Measurements from ENCODE around the gene ZSCAN5B. TPM values are rescaled to one million over a fixed set of nuclear protein-coding genes. Genes with fewer than 3 reads are reported as not detected.
A peak's percentile ranks its signal among the peaks of the same experiment; 100 is the strongest.

ZSCAN5B gene
- total RNA-seq, 1 donor from 2014 or later, result not detected

GRCh38 chr19:56147307-56147706 is 50.3 kb downstream of the ZSCAN5B start:
- no peak for DNase-seq (ENCODE audit: extremely low read depth, low read depth, low spot score)

- no peak for DNase-seq (ENCODE audit: extremely low read depth, low read depth, low spot score)
Measured at GRCh38 chr19:56146904-56147303, 50.7 kb downstream of the ZSCAN5B start.

- no peak for DNase-seq (ENCODE audit: extremely low read depth, low read depth, low spot score)
Measured at GRCh38 chr19:56145698-56146097, 51.9 kb downstream of the ZSCAN5B start.

GRCh38 chr19:56144831-56145230 is 52.8 kb downstream of the ZSCAN5B start:
- no peak for DNase-seq (ENCODE audit: extremely low read depth, low read depth, low spot score)

- DNase-seq (ENCODE audit: extremely low read depth, low read depth, low spot score), result no peak
Measured at GRCh38 chr19:56144376-56144775, 53.2 kb downstream of the ZSCAN5B start.

- no peak for DNase-seq (ENCODE audit: extremely low read depth, low read depth, low spot score)
Measured at GRCh38 chr19:56142897-56143434, 54.6 kb downstream of the ZSCAN5B start.

- DNase-seq (ENCODE audit: extremely low read depth, low read depth, low spot score), result no peak
Measured at GRCh38 chr19:56142087-56142787, 55.3 kb downstream of the ZSCAN5B start.

- DNase-seq (ENCODE audit: extremely low read depth, low read depth, low spot score), result no peak
Measured at GRCh38 chr19:56141417-56141993, 56.1 kb downstream of the ZSCAN5B start.

- DNase-seq (ENCODE audit: extremely low read depth, low read depth, low spot score), result peak; percentile 96
Measured at GRCh38 chr19:56140583-56141416, 56.8 kb downstream of the ZSCAN5B start, which contains the start of gene ZNF444. ZNF444 (plus strand) TSS chr19:56141287; CDS start chr19:56146912, 5,625 bp downstream.

GRCh38 chr19:56139847-56140582 is 57.6 kb downstream of the ZSCAN5B start:
- no peak for DNase-seq (ENCODE audit: extremely low read depth, low read depth, low spot score)

Other genes starting within 250 kb of the ZSCAN5B start
- not detected in 2 replicates for gene NLRP8, start 250.0 kb downstream of the ZSCAN5B start, total RNA-seq
- gene NLRP5, start 211.0 kb downstream of the ZSCAN5B start, total RNA-seq, result not detected in 2 replicates
- gene ZNF787, start 76.5 kb downstream of the ZSCAN5B start, total RNA-seq, result 16.4 and 20.5 TPM in 2 replicates
- gene ZNF444, start 56.5 kb downstream of the ZSCAN5B start, total RNA-seq, result 36.6 and 51.9 TPM in 2 replicates
- not detected in 2 replicates for gene GALP, start 21.8 kb downstream of the ZSCAN5B start, total RNA-seq
- gene ZSCAN5C, start 4.5 kb upstream of the ZSCAN5B start, total RNA-seq, result not detected in 2 replicates
- 0.53 and 0.82 TPM in 2 replicates for gene EDDM13, start 75.0 kb upstream of the ZSCAN5B start, total RNA-seq
- 4.0 and 4.1 TPM in 2 replicates for gene ZSCAN5A, start 117.1 kb upstream of the ZSCAN5B start, total RNA-seq
- 1.2 and 4.0 TPM in 2 replicates for gene ZNF582, start 195.8 kb upstream of the ZSCAN5B start, total RNA-seq
- gene ZNF583, start 206.5 kb upstream of the ZSCAN5B start, total RNA-seq, result 1.9 and 6.4 TPM in 2 replicates

Measured in glomerular endothelial cell (primary cell).